Measurements from ENCODE around the gene HNRNPCL4. TPM values are rescaled to one million over a fixed set of nuclear protein-coding genes. Genes with fewer than 3 reads are reported as not detected.
"Not testable (repeated sequence)": the region's sequence is repeated elsewhere in the genome, so short reads cannot be mapped to it uniquely, and the experiment has no call there.

Gene HNRNPCL4
- total RNA-seq: not detected

DNA sequence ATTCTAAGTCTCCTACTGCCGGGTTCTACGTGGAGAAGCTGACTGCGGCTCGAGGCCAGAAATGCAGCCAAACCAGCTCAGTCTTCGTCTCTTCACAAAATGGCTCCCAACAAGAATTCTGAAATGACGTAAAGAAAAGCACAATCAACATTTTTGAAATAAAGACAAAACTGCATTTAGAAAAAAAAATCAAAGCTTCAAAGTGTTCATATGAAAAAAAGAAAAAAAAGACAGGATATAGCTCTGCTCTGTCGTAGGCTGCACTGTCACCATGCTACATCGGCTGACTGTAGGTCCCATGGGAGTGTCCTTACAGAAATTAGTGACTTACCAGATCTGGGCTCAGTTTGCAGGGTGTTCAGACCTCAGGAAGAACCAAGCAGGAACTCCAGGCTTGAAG, at the start of gene HNRNPCL4:
Gene HNRNPCL4 (minus strand): TSS at position 101 of the 400 bp plus-strand sequence. CDS start 164 bp downstream, outside the sequence.
- not testable (repeated sequence) for H3K4me1 ChIP-seq (ENCODE audit: control insufficient read depth in 3 of 3, insufficient read depth in 3 of 3, low read length in 3 of 3); H3K4me3 ChIP-seq (ENCODE audit: low read length in 3 of 3); H3K36me3 ChIP-seq (ENCODE audit: control insufficient read depth in 3 of 3, insufficient read depth in 3 of 3, low read length in 3 of 3); H3K27me3 ChIP-seq (ENCODE audit: control insufficient read depth in 3 of 3, insufficient read depth in 3 of 3, low read length in 3 of 3); H3K9ac ChIP-seq (ENCODE audit: low read depth in 1 of 3, low read length in 3 of 3); H3K9me3 ChIP-seq (ENCODE audit: control insufficient read depth in 3 of 3, low read length in 3 of 3); H3K27ac ChIP-seq (ENCODE audit: low read depth, low read length)

DNA sequence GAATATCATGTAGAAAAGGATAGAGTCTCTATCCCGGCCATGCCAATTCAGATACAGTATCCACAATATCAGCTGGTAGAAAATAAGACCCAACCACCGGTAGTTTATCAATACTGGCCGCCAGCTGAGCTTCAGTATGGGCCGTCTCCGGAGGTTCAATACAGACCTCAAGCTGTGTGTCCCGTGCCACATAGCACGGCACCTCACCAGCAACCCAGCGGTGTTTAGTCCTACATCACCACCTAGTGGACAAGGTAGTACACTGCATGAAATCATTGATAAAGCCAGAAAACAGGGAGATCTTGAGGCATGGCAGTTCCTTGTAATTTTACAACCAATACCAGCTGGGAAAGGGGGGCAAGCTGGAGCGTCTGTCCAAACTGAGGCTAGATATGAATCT, 43.3 kb upstream of the HNRNPCL4 start:
- H3K4me1 ChIP-seq (ENCODE audit: control insufficient read depth in 3 of 3, insufficient read depth in 3 of 3, low read length in 3 of 3); H3K36me3 ChIP-seq (ENCODE audit: control insufficient read depth in 3 of 3, insufficient read depth in 3 of 3, low read length in 3 of 3); H3K27me3 ChIP-seq (ENCODE audit: control insufficient read depth in 3 of 3, insufficient read depth in 3 of 3, low read length in 3 of 3); H3K9ac ChIP-seq (ENCODE audit: low read depth in 1 of 3, low read length in 3 of 3); H3K4me3 ChIP-seq (ENCODE audit: low read length in 3 of 3); H3K9me3 ChIP-seq (ENCODE audit: control insufficient read depth in 3 of 3, low read length in 3 of 3); H3K27ac ChIP-seq (ENCODE audit: low read depth, low read length): not testable (repeated sequence)

DNA sequence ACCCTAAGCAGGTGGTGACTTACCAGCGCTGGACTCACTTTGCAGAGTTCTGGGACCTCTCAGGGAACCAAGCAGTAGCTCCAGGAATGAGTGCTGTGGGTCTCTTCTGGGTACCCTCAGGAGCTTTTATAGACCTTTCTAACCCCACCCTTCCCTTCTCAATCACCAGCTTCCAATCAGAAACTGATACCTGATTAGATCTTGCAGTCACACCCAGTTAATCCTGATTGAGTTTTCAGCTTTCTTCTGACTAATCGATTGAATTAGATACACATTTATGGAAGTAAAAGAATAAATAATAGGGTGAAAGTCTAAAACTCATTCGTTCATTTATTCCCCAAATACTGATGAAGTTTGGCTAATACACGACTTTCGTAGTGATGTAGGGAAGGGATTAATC, 35.9 kb upstream of the HNRNPCL4 start, which contains the start of gene PRAMEF13:
Gene PRAMEF13 (minus strand): TSS at position 101 of the 400 bp plus-strand sequence. CDS start 1,820 bp downstream, outside the sequence.
- not testable (repeated sequence) for H3K27me3 ChIP-seq (ENCODE audit: control insufficient read depth in 3 of 3, insufficient read depth in 3 of 3, low read length in 3 of 3); H3K4me1 ChIP-seq (ENCODE audit: control insufficient read depth in 3 of 3, insufficient read depth in 3 of 3, low read length in 3 of 3); H3K9me3 ChIP-seq (ENCODE audit: control insufficient read depth in 3 of 3, low read length in 3 of 3); H3K27ac ChIP-seq (ENCODE audit: low read depth, low read length); H3K36me3 ChIP-seq (ENCODE audit: control insufficient read depth in 3 of 3, insufficient read depth in 3 of 3, low read length in 3 of 3); H3K4me3 ChIP-seq (ENCODE audit: low read length in 3 of 3); H3K9ac ChIP-seq (ENCODE audit: low read depth in 1 of 3, low read length in 3 of 3)

DNA sequence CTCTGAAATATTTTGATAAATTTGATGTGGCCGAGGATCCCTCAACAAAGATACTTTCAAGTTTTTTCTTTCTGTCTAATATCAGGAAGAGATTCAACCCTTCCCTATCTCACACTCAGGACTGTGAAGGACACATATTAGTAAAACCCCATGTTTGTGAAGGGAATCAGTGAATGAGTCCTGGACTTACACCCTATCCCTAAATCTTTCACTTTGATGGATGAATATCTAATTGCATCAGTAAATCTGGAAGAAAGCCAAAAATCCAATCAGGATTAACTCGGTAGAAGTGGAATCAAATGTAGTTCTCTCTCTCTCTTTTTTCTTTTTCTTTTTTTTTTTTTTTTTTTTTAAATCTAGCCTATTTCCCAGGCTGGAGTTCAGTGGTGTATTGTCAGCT, 6.1 kb upstream of the HNRNPCL4 start, which contains the start of gene PRAMEF9:
Gene PRAMEF9 (plus strand): TSS at position 301 of the 400 bp plus-strand sequence. CDS start 3,433 bp downstream, outside the sequence.
- H3K4me1 ChIP-seq (ENCODE audit: control insufficient read depth in 3 of 3, insufficient read depth in 3 of 3, low read length in 3 of 3); H3K4me3 ChIP-seq (ENCODE audit: low read length in 3 of 3); H3K36me3 ChIP-seq (ENCODE audit: control insufficient read depth in 3 of 3, insufficient read depth in 3 of 3, low read length in 3 of 3); H3K27me3 ChIP-seq (ENCODE audit: control insufficient read depth in 3 of 3, insufficient read depth in 3 of 3, low read length in 3 of 3); H3K9ac ChIP-seq (ENCODE audit: low read depth in 1 of 3, low read length in 3 of 3); H3K9me3 ChIP-seq (ENCODE audit: control insufficient read depth in 3 of 3, low read length in 3 of 3); H3K27ac ChIP-seq (ENCODE audit: low read depth, low read length): not testable (repeated sequence)

DNA sequence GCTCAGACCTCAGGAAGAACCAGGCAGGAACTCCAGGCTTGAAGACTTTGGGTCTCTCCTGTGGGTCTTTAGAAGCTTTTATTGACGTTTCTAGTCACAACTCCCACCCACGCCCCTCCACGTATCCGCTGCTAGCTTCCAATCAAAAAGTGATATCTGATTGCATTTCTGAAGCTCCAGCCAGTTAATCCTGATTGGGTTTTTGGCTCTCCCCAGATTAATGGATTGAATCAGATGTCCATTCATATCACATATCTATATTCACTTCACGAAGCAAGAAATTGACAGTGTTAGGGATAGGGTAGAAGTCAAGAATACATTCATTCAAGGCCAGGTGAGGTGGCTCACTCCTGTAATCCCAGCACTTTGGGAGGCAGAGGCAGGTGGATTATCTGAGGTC, 9.5 kb downstream of the HNRNPCL4 start, which contains the start of gene PRAMEF26:
Gene PRAMEF26 (minus strand): TSS at position 101 of the 400 bp plus-strand sequence. CDS start 2,914 bp downstream, outside the sequence.
- not testable (repeated sequence) for H3K27me3 ChIP-seq (ENCODE audit: control insufficient read depth in 3 of 3, insufficient read depth in 3 of 3, low read length in 3 of 3); H3K9me3 ChIP-seq (ENCODE audit: control insufficient read depth in 3 of 3, low read length in 3 of 3); H3K4me1 ChIP-seq (ENCODE audit: control insufficient read depth in 3 of 3, insufficient read depth in 3 of 3, low read length in 3 of 3); H3K36me3 ChIP-seq (ENCODE audit: control insufficient read depth in 3 of 3, insufficient read depth in 3 of 3, low read length in 3 of 3); H3K4me3 ChIP-seq (ENCODE audit: low read length in 3 of 3); H3K27ac ChIP-seq (ENCODE audit: low read depth, low read length); H3K9ac ChIP-seq (ENCODE audit: low read depth in 1 of 3, low read length in 3 of 3)

DNA sequence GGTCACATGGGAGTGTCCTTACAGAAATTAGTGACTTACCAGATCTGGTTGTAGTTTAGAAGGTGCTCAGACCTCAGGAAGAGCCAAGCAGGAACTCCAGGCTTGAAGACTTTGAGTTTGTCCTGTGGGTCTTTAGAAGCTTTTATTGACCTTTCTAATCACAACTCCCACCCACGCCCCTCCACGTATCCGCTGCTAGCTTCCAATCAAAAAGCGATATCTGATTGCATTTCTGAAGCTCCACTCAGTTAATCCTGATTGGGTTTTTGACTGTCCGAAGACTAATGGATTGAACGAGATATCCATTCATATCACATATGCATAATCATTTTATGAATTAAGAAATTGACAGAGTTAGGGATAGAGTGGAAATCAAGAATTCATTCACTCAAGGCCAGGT, 48.7 kb downstream of the HNRNPCL4 start, which contains the start of gene HNRNPCL2:
Gene HNRNPCL2 (minus strand): TSS at position 101 of the 400 bp plus-strand sequence. CDS start 454 bp downstream, outside the sequence.
- not testable (repeated sequence) for H3K9me3 ChIP-seq (ENCODE audit: control insufficient read depth in 3 of 3, low read length in 3 of 3); H3K36me3 ChIP-seq (ENCODE audit: control insufficient read depth in 3 of 3, insufficient read depth in 3 of 3, low read length in 3 of 3); H3K4me1 ChIP-seq (ENCODE audit: control insufficient read depth in 3 of 3, insufficient read depth in 3 of 3, low read length in 3 of 3); H3K27ac ChIP-seq (ENCODE audit: low read depth, low read length); H3K9ac ChIP-seq (ENCODE audit: low read depth in 1 of 3, low read length in 3 of 3); H3K4me3 ChIP-seq (ENCODE audit: low read length in 3 of 3); H3K27me3 ChIP-seq (ENCODE audit: control insufficient read depth in 3 of 3, insufficient read depth in 3 of 3, low read length in 3 of 3)

Other genes starting within 250 kb of the HNRNPCL4 start
- not detected for gene PRAMEF7, start 249.0 kb downstream of the HNRNPCL4 start, total RNA-seq
- not detected for gene PRAMEF6, start 218.1 kb downstream of the HNRNPCL4 start, total RNA-seq
- not detected for gene PRAMEF27, start 109.1 kb downstream of the HNRNPCL4 start, total RNA-seq
- gene HNRNPCL3, start 104.9 kb downstream of the HNRNPCL4 start, total RNA-seq: not detected
- gene PRAMEF25, start 94.9 kb downstream of the HNRNPCL4 start, total RNA-seq: not detected
- not detected for gene HNRNPCL2, start 48.8 kb downstream of the HNRNPCL4 start, total RNA-seq
- gene PRAMEF26, start 9.6 kb downstream of the HNRNPCL4 start, total RNA-seq: not detected
- gene PRAMEF9, start 6.2 kb upstream of the HNRNPCL4 start, total RNA-seq: not detected
- gene PRAMEF13, start 35.8 kb upstream of the HNRNPCL4 start, total RNA-seq: not detected
- not detected for gene PRAMEF18, start 60.5 kb upstream of the HNRNPCL4 start, total RNA-seq
- gene PRAMEF5, start 88.6 kb upstream of the HNRNPCL4 start, total RNA-seq: not detected
- not detected for gene PRAMEF8, start 119.5 kb upstream of the HNRNPCL4 start, total RNA-seq
- not detected for gene PRAMEF33, start 137.9 kb upstream of the HNRNPCL4 start, total RNA-seq
- gene PRAMEF15, start 149.9 kb upstream of the HNRNPCL4 start, total RNA-seq: not detected
- gene PRAMEF14, start 181.5 kb upstream of the HNRNPCL4 start, total RNA-seq: not detected
- not detected for gene PRAMEF19, start 206.3 kb upstream of the HNRNPCL4 start, total RNA-seq
- not detected for gene PRAMEF17, start 224.0 kb upstream of the HNRNPCL4 start, total RNA-seq
- gene PRAMEF20, start 244.8 kb upstream of the HNRNPCL4 start, total RNA-seq: not detected